Measurements from ENCODE around the gene CSTF1.
"Not testable (repeated sequence)": the region's sequence is repeated elsewhere in the genome, so short reads cannot be mapped to it uniquely, and the experiment has no call there.

The CSTF1 gene

DNA sequence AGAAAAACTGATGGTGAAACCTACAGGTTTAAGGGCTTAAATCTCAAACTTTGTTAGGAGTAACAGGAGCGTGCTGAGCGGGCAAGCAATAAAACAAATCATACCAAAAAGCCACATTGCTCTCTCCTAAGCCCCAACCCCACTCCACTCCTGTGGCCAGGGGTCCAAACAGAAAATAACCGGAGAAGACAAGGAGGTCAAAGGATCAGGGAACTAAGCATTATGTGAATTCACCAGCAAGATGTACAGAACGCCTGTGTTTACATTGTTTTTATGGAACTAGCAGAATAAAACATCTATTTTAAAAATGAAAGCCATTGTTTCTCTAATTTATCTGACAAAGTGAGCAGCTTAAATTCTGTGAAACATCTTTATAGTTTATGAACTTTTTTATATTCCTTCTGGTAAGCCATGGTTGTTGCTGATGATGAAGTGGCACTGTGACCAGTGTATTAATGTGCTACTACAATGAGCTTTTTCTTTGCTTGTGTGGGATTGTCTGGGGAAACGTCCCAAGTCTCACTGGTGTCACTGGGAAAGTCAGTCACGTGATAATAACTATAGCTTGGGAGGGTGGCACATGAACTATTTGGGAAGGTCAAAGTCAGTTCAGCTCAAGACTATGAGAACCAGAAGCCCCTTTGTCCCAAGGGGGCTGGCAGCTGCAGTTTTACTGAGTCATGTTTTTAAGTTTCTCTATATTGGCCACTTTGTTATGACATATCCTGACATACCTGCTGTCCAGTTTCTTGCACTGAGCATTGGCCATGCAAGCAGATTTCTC, 23.9 kb upstream of the CSTF1 start:
- DNase-seq (ENCODE audit: low read depth in 2 of 3, low spot score in 2 of 3), result no peak

DNA sequence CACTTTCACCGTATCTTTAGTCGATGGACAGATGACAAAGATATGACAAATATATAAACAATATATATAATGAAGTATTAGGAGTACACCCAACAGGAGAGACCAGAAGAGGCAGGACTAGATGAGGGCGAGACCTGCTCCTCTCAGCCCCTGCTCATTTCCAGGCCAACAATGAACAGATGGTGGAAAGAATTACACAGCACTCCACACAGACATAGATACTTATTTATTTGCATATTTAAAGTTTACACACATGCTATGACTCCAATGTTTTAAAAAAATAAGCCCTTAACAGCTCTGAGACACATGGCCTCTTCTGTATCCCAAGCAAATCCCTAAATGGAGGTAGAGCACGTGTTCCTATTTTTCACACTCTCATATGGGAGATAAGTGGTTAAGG, 23.3 kb upstream of the CSTF1 start:
- no peak for DNase-seq (ENCODE audit: low read depth in 2 of 3, low spot score in 2 of 3)

DNA sequence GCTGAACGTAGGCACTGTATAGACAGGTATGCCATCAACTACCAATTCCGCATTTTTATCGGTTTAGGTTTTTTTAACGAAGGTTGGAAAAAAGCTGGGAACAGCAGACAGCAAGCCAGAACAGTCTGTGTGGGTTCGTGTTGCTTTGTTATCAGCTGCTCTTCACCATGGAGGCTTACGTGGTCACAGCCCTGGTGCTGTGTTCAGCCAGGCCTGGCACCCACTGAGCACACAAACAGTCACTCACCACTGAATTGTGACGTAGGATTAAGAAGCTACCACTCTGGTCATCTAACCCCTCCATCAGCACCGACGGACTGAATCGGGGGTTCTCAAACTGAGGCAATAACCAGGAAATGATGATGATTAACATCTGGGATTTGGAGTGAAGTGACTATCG, 20.5 kb upstream of the CSTF1 start:
- no peak for DNase-seq (ENCODE audit: low read depth in 2 of 3, low spot score in 2 of 3)

DNA sequence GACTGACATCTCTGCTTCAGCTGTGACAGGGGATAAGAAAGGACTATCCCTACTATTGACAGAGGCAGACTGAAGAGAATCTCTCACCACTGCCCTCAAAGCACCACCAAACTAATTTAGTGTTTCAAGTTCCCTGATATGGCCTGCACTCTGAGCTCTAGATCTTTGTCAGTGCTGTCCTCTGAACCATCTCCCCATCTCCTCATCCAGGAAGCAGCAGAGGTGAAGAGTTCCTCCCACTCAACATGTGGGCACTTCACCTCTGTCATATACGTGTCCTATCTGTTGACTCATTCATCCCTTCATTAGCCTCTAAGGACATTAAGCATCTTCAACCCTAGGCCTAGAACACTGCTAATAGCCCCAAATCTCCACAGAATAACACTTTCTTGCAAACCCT, 19.6 kb upstream of the CSTF1 start:
- DNase-seq (ENCODE audit: low read depth in 2 of 3, low spot score in 2 of 3), result no peak

DNA sequence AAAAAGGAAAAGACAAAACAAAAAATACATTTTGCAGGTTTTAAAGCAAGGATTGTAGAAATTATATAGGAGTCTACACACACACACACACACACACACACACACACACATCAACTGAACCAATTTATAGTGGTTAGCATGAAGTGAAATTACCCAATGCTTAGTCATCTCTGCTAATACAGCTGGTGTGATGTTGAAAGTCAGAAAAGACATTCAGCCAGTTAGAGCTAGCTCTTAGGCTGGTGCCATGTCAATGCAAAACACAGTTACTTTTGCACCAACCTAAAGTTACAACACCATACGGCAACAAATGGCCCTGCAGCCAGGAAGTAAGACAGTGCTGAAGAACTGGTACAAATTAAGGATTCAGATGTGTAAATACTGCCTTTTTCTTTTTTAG, 18.5 kb upstream of the CSTF1 start:
- no peak for DNase-seq (ENCODE audit: low read depth in 2 of 3, low spot score in 2 of 3)

DNA sequence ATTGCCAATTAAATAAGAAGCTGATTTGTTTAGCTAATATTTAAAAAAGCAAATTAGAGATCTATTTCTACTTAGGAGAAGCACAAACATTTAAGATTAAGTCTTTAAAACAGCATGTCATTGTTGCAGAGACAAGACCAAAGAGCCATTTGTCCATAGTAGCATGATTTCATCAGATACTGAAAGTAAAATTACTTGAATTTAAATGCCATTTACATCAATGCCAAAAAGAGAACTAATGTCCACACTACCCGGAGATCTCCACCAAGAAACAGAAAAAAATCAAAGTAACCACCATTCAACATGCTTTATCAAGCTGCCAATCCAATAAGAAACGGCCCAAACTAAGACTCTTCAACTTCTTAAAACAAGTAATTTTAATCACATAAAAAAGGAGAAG, 16.1 kb upstream of the CSTF1 start:
- DNase-seq (ENCODE audit: low read depth in 2 of 3, low spot score in 2 of 3), result no peak

DNA sequence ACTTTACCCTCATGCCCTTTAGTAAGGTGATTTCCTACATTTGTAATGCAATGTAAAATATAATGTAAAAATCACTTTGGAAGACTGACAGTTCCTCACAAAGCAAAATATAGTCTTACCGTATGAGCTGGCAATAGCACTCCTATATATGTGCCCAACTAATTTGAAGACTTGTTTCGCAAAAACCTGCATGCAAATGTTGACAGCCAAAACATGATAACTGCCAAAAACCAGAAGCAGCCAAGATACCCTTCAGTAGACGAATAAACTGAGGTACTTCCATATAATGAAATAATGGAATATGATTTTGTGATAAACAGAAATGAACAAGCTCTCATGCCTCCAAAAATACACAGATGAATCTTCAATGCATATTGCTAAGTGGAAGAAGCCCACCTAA, 14.1 kb upstream of the CSTF1 start:
- DNase-seq (ENCODE audit: low read depth in 2 of 3, low spot score in 2 of 3), result no peak

DNA sequence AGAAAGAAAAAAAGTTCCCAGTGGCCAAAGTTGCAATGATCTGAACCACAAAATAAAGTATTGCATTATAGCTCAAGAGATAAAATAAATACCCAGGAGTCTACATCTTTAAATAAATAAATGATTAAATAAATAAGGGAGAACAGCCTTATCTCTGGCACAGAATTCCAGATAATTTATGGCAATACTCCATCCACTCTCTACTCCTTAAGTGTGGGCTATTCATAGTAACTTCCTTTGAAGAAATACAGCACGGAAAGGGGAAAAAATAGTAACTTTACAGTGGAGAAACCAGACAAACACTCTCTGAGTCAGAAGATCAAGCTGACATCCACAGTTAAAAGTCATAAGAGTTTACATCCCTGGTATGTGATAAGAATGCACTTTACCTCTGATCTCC, 12.1 kb upstream of the CSTF1 start:
- DNase-seq (ENCODE audit: low read depth in 2 of 3, low spot score in 2 of 3), result no peak

DNA sequence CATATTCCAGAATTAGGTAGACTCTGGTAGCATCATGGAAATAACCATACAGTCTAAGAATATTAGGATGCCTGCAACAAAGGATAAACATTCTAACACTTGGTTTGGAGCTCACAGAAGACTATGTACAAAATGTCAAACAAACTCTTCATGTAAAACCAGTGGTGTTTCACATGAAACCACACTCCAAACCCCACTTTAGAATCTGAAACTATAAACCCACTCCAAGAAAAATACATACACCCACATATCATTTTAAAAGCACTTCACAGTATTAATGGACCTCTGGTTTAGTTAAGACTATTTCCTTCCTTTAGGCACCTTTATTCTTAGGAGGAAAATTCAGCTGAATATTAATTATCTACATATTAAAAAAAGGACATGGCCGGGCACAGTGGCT, 10.9 kb upstream of the CSTF1 start:
- no peak for DNase-seq (ENCODE audit: low read depth in 2 of 3, low spot score in 2 of 3)

DNA sequence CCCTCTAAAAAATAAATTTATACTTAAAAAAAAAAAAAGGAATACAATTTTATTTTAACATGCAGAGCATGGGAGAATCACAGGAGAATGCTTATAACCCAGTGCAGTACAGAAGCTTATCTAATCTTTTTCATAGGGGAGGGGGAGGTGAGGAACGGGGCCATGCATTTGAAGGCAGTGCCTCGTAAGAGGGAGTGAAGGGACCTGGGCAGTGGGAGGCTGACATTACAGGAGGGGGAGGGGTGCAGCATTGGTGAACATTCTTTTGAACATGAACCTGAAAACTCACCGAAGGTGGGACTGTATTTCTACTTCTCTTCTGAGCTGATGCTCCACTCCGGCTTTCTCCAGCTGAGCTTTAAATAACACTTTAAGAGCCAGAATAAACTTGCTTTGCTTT, 9.7 kb upstream of the CSTF1 start:
- DNase-seq (ENCODE audit: low read depth in 2 of 3, low spot score in 2 of 3), result no peak

DNA sequence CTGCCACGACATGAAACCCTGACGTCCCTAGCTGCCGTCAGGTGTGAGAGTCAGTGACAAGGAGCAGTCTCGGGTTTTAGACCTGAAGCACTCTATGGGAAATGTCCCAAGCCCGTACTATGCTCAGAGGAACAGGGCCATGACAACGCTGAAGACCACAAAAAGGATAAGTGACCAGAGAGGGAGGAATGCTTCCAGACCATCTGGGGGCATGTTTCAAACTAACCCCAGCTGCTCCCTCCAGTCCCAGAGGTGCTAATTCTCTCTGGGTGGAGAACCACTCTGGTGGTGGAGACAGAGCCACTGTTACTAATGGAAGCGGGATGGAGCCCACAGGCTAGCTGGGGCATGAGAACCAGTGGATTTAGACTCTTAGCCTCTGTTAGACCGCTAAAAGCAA, 9.1 kb upstream of the CSTF1 start:
- DNase-seq (ENCODE audit: low read depth in 2 of 3, low spot score in 2 of 3), result no peak

DNA sequence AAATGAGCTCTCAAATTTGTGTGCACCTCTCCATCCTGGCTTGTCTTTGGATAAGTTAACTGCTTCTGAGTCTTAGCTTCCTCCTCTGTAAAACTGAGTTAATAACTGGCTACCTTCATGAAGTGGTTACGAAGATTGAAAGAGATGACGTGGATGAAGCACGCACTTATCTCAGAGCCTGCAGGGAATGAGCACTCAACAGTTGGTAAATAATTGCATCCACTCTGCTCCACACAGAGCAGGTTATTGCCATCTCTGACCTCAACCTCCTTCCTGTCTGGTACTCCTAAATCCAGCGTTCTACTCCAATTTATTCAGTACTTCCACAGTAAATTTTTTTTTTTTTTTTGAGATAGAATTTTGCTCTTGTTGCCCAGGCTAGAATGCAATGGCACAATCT, 7.3 kb upstream of the CSTF1 start:
- no peak for DNase-seq (ENCODE audit: low read depth in 2 of 3, low spot score in 2 of 3)

DNA sequence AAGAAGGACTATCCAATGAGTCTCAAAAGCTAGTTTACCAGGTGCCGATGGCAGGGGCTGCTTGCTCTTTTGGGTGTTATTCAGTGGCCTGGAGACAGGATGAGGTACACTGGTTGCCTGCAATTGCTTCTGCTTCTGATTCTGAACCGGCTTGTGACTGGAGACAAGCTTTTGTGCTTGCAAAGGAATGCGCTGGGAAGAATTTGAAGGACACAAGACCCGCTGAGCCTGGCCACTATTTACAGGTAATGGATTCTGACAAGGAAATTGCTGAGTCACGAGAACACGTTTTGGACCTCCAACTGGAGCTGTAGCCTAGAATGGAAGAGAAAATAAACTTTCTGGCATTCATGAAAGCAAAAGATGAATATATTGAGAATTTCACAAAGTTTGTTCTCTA, 6.2 kb upstream of the CSTF1 start:
- DNase-seq (ENCODE audit: low read depth in 2 of 3, low spot score in 2 of 3), result no peak

DNA sequence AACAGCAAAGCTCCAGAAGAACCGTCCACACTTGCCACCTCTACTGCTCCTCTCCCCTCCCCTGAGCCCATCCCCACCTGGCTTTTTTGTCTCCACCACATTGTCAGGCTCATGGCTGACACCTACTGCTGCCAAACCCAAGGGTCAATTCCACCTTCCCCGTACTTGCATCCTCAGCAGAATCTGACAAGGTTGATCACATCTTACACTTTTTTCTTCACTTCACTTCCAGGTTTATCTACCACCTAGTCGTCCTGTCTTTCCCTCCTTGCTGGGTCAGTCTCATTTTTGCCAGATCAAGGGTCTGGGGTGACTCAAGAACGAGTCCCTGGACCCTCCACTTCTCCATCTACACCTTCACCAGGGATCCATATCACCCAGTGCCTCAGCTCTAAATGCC, 3.6 kb upstream of the CSTF1 start:
- DNase-seq (ENCODE audit: low read depth in 2 of 3, low spot score in 2 of 3), result no peak

DNA sequence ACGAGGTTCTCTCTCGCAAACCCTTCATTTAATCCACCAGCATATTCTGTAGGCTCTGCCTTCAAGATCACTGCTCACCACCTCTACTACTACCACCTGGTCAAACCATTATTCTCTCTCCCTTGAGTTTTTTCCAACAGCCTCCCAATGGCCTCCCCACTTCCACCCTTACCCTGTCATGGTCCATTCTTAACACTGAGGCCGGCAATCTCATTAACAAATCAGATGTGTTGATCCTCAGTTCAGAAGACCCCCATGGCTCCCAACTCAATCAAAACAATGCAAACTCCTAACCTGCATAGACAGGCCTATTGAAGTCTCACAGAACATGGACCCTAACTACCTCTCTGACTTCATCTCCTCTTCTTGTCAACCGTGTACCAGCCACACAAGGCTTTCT, 2.6 kb upstream of the CSTF1 start:
- no peak for DNase-seq (ENCODE audit: low read depth in 2 of 3, low spot score in 2 of 3)

DNA sequence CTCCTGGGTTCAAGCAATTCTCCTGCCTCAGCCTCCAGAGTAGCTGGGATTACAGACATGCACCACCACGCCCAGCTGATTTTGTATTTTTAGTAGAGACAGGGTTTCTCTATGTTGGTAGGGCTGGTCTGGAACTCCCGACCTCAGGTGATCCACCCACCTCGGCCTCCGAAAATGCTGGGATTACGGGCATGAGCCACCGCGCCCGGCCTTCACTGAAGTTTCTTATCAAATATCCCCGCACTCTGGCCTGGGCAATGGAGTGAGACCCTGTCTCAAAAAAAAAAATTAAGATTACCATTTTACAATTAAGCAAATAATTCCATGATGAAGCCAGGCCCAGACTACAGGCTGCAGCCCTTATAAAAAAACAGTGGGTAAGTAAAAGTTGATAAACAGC, 2.0 kb upstream of the CSTF1 start:
- not testable (repeated sequence) for DNase-seq (ENCODE audit: low read depth in 2 of 3, low spot score in 2 of 3)

DNA sequence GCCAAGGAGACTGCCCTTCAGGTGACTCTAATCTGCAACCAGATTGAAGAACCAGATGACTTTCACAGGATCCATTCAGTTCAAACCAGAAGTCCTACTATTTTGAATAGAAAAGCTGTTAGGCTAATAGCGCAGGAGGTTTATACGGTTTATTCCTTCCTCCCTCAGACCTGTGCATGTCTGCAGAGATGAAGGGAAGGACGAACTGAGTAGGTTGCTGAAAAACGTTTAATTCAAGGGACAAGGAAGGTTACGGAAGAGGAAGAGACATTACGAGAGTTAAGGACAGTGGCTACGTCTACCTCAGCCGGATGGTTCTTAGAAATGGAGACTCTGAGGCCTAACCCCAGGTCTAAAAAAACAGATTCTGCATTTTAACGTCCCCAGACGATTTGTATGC, 1.4 kb upstream of the CSTF1 start:
- no peak for DNase-seq (ENCODE audit: low read depth in 2 of 3, low spot score in 2 of 3)

DNA sequence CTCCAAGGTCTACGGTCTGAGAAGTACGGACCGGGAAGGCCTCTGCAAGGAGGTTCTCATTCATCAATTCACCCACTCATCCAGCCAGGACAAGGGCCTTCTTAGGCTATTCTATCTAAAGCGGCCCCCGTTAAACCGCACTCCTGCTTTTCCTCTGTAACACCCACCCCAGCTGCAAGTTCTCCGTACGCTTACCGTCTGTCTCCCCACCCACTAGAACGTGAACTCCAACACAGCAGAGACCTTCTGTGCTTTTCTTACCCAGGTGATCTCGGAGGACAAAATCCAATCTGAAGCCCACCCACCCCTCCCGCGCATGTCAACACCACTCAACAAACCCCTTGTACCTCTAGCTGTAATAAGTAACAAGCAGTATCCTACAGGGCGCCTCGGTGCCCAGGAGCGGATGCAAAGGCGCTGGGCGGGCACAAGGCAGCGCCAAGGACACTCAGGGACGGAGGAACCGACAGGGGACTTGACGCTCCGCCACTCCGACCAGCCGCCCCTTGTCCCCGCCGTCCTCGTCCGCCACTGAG, 781 bp upstream of the CSTF1 start:
- no peak for DNase-seq (ENCODE audit: low read depth in 2 of 3, low spot score in 2 of 3)

DNA sequence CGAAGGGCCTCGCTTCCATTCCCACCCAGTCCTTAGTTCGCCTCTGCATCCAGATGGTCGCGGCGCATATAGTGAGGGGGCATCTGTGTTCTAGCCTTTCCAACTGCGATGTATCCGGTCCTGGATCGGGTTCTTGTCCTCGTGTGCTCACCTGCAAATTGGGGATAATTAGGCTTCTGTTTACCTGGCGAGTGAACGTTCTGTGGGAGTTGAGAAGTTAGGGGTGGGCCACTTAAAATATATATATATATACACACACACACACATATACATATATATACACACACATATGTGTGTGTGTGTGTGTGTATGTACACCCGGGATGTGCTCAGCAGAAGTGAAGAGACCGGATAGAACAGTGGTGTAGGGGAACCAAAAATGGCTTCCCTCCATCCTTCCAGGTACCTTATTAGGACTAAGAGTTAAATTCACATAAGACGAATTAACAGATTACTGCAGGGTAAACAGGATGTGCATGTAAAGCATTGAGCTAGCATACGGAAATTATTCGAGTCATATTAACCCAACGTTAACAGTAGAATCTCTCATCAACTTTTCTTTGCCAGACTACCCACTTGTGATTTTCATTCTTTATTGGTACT, 537 bp downstream of the CSTF1 start:
- DNase-seq (ENCODE audit: low read depth in 2 of 3, low spot score in 2 of 3), result no peak

DNA sequence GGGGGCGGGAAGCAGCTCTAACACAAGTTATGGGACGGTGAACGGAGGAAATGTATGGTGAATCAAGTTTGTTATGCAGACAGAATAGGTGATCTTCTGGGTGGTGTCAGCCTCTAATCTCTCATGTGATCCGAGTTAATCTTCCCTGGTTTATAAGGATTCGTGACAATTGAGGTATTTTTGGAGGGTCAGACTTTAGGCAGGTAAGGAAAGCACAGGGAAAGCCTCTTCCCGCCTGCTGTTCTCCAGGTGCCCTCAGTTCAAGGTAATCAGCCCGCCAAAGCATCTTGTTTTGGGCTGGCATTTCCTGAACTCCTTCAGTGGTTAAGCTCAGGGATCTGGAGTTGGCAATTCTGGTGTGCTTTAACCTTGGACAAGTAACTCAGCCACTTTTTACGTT, 1.2 kb downstream of the CSTF1 start:
- no peak for DNase-seq (ENCODE audit: low read depth in 2 of 3, low spot score in 2 of 3)

DNA sequence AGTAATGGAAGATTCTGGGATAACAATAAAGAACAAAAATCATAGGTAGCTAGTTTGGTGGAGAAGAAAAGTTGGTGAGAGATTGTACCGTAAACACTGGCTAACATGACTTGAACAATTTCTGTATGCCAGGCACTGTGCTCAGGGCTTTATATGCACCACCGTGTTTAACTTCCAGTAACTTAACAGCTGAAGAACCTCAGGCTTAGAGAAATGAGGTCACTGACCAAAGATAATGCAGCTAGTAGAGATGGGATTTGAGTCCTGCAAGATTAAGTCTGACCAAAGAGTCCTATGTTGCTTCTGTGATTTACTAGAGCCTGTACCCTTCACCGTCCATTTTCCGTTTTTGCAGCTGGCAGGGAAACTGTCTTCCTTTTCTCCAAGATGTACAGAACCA, 2.7 kb downstream of the CSTF1 start:
- no peak for DNase-seq (ENCODE audit: low read depth in 2 of 3, low spot score in 2 of 3)

DNA sequence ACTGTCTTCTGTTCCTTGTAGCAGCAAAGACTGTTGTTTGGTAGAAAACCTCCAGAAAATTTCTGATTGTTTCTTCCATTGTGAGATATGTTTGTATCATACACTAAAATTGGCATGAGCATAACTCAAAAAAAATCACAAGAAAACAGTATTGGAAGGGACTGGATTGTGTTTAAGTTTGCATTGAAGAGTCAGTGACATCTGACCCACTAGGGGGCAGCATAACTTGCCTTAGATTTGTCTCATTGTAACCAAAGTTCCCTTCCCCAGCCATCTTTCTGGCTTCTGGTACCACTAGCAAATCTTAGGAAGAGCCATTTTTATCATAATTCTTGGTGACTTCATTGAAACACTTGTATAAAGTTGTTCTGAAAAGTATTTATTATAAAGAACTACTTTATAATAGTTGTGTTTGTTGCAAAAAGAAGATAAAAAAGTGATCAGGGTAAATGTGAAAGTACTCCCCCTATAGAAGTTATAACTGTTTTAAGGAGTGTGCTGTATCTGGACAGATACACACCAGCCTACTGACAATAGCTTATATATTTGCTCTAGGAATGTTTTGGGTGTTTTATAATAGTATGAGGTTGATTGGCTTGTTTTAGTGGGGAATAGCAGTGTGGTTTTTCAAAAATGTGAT, 7.7 kb downstream of the CSTF1 start:
- no peak for DNase-seq (ENCODE audit: low read depth in 2 of 3, low spot score in 2 of 3)

DNA sequence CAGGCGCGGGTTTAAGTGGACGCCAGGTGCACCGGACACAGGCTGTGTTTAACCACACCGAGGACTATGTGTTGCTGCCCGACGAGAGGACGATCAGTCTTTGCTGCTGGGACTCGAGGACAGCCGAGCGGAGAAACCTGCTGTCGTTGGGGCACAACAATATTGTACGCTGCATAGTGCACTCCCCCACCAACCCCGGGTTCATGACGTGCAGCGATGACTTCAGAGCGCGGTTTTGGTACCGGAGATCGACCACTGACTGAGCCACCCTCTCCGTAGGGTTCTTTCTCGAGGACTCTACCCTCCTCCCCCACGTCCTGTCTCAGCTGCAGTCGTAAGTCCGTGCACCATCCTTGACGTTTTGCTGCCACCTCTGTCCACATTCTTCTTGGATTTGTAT, 11.0 kb downstream of the CSTF1 start:
- DNase-seq (ENCODE audit: low read depth in 2 of 3, low spot score in 2 of 3), result no peak
